Heart right ventricle (tissue), 16 donors: ENCODE results near the gene KCNN1. TPM values are rescaled to one million over a fixed set of nuclear protein-coding genes. Genes with fewer than 3 reads are reported as not detected.

Experiments
- ATAC-seq, 8 donors: fragments of 200-7000 bp; cut with Tn5 transposase; one replicate each; pipeline ENCODE4 v1.9.1; 2020; ENCODE audit warnings: mild to moderate bottlenecking in 8 of 8, moderate library complexity in 8 of 8, moderate number of reproducible peaks in 1 of 8
- DNase-seq, 2 donors: peaks; one replicate each; pipeline ENCODE4 v3.0.0-alpha.2; 2020
- H3K27ac ChIP-seq, 10 donors: fragments of 200-600 bp; sonication (generic) in 2 of 10; one replicate each; pipeline versions ENCODE4 v1.5.0 to v1.8.0; 2020 to 2022; ENCODE audit warnings: mild to moderate bottlenecking in 3 of 10
- H3K27me3 ChIP-seq, 7 donors: fragments of 200-600 bp; one replicate each; pipeline ENCODE4 v1.8.0; 2021 to 2022; ENCODE audit warnings: mild to moderate bottlenecking in 2 of 7
- H3K36me3 ChIP-seq, 9 donors: fragments of 200-600 bp; sonication (generic) in 1 of 9; one replicate each; pipeline versions ENCODE4 v1.5.0 to v1.8.0; 2020 to 2022; ENCODE audit warnings: mild to moderate bottlenecking in 2 of 9
- H3K4me1 ChIP-seq, 9 donors: fragments of 200-600 bp; sonication (generic) in 1 of 9; one replicate each; pipeline versions ENCODE4 v1.5.0 to v1.8.0; 2020 to 2022; ENCODE audit warnings: mild to moderate bottlenecking in 4 of 9
- H3K4me3 ChIP-seq, 10 donors: fragments of 200-600 bp; sonication (generic) in 2 of 10; one replicate each; pipeline versions ENCODE4 v1.5.0 to v1.8.0; 2020 to 2022; ENCODE audit warnings: mild to moderate bottlenecking in 7 of 10, moderate library complexity in 2 of 10
- H3K9me3 ChIP-seq, 11 donors: fragments of 200-600 bp in 10 of 11; sonication (generic) in 2 of 11; one replicate each; pipeline versions ENCODE4 v1.5.0 to v1.8.0; 2013 to 2022; ENCODE audit warnings: mild to moderate bottlenecking in 2 of 11, control low read depth in 1 of 11, moderate library complexity in 1 of 11
- WGBS, 2 donors: extraction: QIAGEN DNeasy Blood & Tissue Kit; methylation state at CpG; one replicate each; pipeline ENCODE4 v1.1.7; 2013; ENCODE audit warnings: inconsistent platforms in 1 of 2; 5-methylcytosine and 5-hydroxymethylcytosine counted together
- intact Hi-C, 10 donors: fragments of 100-400 bp; cut with DNase I; formaldehyde crosslinking; loops; one replicate each; pipeline versions ENCODE4 v1.11.1 to v1.14.2; 2022
- polyA plus RNA-seq, 2 donors: library from polyadenylated mRNA; stranded (reverse); fragments of 200-250 nt; gene quantifications; one replicate each; pipeline ENCODE4 v1.2.3, GENCODE V29; 2013
- total RNA-seq, 10 donors: library from RNA; stranded (reverse); fragmentation: NEBNext Ultra II Directional in 3 of 10; extraction: Animal tissue kit (Norgen Biotek cat#: 25700) in 3 of 10; gene quantifications; one replicate each; pipeline versions ENCODE4 v1.2.1 to v1.2.4, GENCODE V29; 2021 to 2023
- TF ChIP-seq, protein P1 (sequence below), 9 donors: fragments of 200-600 bp; sonication (generic) in 2 of 9; IDR thresholded peaks; one replicate each; pipeline versions ENCODE4 v1.5.0 to v1.8.0; 2021 to 2022; ENCODE audit warnings: antibody characterized with exemption in 9 of 9, mild to moderate bottlenecking in 5 of 9, moderate library complexity in 1 of 9
- donor health status: Arrhythmogenic right ventricular cardiomyopathy.
- donor health status: ischemic (EF 13 %, LVEDD 7.1; RV severe dilation, severe dysfunction).
- donor health status: healthy with polysubstance abuse.
- donor health status: DM: no; HTN: yes; CAD: no.
- donor health status: DM: no; HTN: no; CAD: no.
- donor health status: ischemic (EF 25% LVEDD 6.9; RV normal size, moderate dysfunction).
- donor health status: ischemic (EF 25% LVEDD 5.7; RV mildly dilated, moderate dysfunction).
- donor health status: healthy.
- donor health status: DM: yes; HTN: yes; CAD: no.
- donor health status: Ischemic cardiomyopathy.
- donor health status: ischemic (EF 35%, LVEDD 5.7; RV mildly dilated, moderate dysfunction).
- donor health status: nonischemic (EF 11% LVEDD 7.7; RV severe dilation, severe dysfunction).
- donor health status: DM: yes; HTN: yes; CAD: no.
- donor health status: PGD.
- donor health status: ischemic (EF 29% LVEDD 5.4; RV normal size, mild dysfunction).
- donor health status: nonischemic (EF 23%, LVEDD 6.1; RV moderate dilation, normal function).

KCNN1 gene
- total and polyA plus RNA-seq, 12 donors, result 0.72 TPM; not detected in 11

DNA sequence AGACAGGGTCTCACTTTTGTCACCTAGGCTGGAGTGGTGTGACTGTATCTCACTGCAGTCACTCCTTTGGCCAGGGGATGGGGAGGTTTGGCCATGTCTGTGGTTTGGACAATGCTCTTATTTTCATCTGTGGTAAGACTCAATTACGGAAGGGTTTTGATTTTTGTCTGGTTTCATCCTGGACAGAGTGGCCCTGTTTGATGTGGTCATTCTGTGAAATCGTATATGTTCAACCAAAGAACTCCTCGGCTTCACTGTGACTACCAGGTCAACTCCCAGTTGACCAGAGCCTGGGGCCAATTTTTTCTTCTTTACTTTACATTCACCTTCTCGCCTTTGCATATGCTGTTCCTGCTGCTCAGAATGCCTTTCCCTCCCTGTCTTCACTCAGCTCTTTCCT is 40.9 kb upstream of the KCNN1 start:
- Histone ChIP-seq H3K27me3 (peaks cover 0 to 2% (median 0%) of the 10 kb centered on the region in 7 donors), H3K36me3 (no peaks in the 10 kb centered on the region), H3K27ac (no peak overlapping the region), H3K4me1 (no peaks in the 10 kb centered on the region), H3K9me3 (no peaks in the 10 kb centered on the region), H3K4me3 (no peak overlapping the region)
- no peak for ATAC-seq
- TF ChIP-seq, protein P1, sequence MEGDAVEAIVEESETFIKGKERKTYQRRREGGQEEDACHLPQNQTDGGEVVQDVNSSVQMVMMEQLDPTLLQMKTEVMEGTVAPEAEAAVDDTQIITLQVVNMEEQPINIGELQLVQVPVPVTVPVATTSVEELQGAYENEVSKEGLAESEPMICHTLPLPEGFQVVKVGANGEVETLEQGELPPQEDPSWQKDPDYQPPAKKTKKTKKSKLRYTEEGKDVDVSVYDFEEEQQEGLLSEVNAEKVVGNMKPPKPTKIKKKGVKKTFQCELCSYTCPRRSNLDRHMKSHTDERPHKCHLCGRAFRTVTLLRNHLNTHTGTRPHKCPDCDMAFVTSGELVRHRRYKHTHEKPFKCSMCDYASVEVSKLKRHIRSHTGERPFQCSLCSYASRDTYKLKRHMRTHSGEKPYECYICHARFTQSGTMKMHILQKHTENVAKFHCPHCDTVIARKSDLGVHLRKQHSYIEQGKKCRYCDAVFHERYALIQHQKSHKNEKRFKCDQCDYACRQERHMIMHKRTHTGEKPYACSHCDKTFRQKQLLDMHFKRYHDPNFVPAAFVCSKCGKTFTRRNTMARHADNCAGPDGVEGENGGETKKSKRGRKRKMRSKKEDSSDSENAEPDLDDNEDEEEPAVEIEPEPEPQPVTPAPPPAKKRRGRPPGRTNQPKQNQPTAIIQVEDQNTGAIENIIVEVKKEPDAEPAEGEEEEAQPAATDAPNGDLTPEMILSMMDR (IDR thresholded peaks at IDR 0.05), result no peak
- intact Hi-C loops, result loop anchor here in 1 of 10 donors (5.0 kb wide), 1 partner anchor 64 kb away; no protein-coding TSS in a partner anchor
- whole genome bisulfite sequencing, 2 donors, result 71 to 81% methylated on average over 4 of the region's 4 CpGs
- no peak for DNase-seq

DNA sequence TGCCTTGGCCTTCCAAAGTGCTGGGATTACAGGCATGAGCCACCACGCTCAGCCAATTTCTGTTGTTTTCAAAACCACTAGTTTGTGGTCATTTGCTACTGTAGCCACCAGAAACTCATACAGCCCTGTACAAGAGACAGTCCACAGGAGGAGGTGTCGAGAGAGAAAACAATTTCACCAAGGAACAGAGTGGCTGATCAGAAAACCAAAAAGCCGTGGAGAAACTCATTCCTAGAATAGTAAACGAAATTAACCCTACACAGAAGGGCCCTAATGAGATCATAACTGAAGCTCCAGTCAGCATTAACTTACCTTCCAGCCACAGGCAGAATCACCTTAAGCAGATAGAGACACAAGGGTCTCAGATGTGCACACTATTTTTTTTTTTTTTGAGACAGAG is 37.9 kb upstream of the KCNN1 start:
- intact Hi-C loops, result loop anchor here in 1 of 10 donors (5.0 kb wide), 1 partner anchor 67 kb away; no protein-coding TSS in a partner anchor
- H3K4me3 ChIP-seq, result no peak overlapping the region
- H3K9me3 ChIP-seq, result no peaks in the 10 kb centered on the region
- TF ChIP-seq, protein P1 (IDR thresholded peaks at IDR 0.05), result no peak
- H3K27ac ChIP-seq, result no peak overlapping the region
- no peak for DNase-seq
- peaks cover 5 to 20% (median 18%) of the 10 kb centered on the region in 9 donors for H3K4me1 ChIP-seq
- no peaks in the 10 kb centered on the region for H3K36me3 ChIP-seq
- 57 to 59% methylated on average over 4 of the region's 4 CpGs for WGBS, 2 donors
- no peak for ATAC-seq
- H3K27me3 ChIP-seq, result peaks cover 0 to 2% (median 0%) of the 10 kb centered on the region in 7 donors

DNA sequence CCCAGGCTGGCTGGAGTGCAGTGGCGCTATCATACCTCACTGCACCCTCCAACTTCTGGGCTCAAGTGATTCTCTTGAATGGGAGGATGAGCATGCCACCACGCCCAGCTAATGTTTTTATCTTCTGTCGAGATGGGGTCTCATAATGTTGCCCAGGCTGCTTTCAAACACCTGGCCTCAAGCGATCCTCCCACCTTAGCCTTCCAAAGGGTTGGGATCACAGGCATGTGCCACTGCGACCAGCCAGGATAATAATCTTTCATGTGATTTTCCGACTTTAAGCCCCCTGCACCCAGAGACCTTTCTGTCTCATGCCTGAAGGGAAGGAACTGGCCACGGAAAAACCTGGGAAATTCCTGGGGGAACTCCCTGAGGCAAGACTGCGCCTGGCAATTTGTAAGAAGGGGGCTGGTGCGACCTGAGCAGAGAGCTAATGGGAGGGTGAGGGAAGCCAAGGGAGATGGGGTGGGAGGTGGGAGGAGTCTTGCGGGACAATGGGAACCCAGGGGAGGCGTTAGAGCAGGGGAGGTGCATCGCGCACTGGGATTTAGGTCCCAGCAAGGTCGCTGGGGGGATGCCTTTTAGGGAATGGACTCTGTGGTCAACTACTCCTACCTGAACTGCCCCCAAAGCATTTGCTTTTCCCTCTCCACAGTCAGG is 35.2 kb upstream of the KCNN1 start:
- peak overlapping the region in 1 of 10 donors; percentile 86 for H3K27ac ChIP-seq

More for the DNA sequence above, 35.2 kb upstream of the KCNN1 start:
- H3K9me3 ChIP-seq, result no peaks in the 10 kb centered on the region
- intact Hi-C loops, result loop anchor here in 9 of 10 donors (1.0 to 10.0 kb wide), 7 partner anchors 16 to 123 kb away; partner anchors contain the start of gene RPL18A (in 5 of the 9)
- DNase-seq, result no peak
- WGBS, 2 donors, result 19 to 24% methylated on average over 14 of the region's 14 CpGs
- H3K4me1 ChIP-seq, result peaks cover 5 to 22% (median 20%) of the 10 kb centered on the region in 9 donors
- TF ChIP-seq, protein P1 (IDR thresholded peaks at IDR 0.05), result no peak
- peak overlapping the region in 9 of 10 donors; percentile 72 to 98 (median 89) for H3K4me3 ChIP-seq
- peak in 4 of 8 donors; percentile 5 to 41 (median 26) for ATAC-seq
- no peaks in the 10 kb centered on the region for H3K27me3 ChIP-seq
- H3K36me3 ChIP-seq, result peaks cover 0 to 11% (median 0%) of the 10 kb centered on the region in 9 donors
